SJSA1 (cell line): ENCODE data around the gene TSSK3. TPM values are rescaled to one million over a fixed set of nuclear protein-coding genes. Genes with fewer than 3 reads are reported as not detected.

ENCODE experiments used
- DNase-seq, 2 experiments: peaks; one replicate each; pipeline ENCODE4 v3.0.0-alpha.2; 2015 to 2020; ENCODE audit warnings: low spot score in 2 of 2, low read depth in 1 of 2
- H3K27ac ChIP-seq: fragments of 250-450 bp; sonication (Bioruptor Pico); 2 replicates; pipeline ENCODE4 v1.5.1; 2020; ENCODE audit warnings: mild to moderate bottlenecking, moderate library complexity
- H3K27me3 ChIP-seq: fragments of 250-450 bp; sonication (Bioruptor Pico); replicated peaks from 2 replicates; pipeline ENCODE4 v1.5.1; 2020; ENCODE audit warnings: mild to moderate bottlenecking, moderate library complexity
- H3K36me3 ChIP-seq: fragments of 250-450 bp; sonication (Bioruptor Pico); 2 replicates; pipeline ENCODE4 v1.5.1; 2020; ENCODE audit warnings: mild to moderate bottlenecking
- H3K4me1 ChIP-seq: fragments of 250-450 bp; sonication (Bioruptor Pico); replicated peaks from 2 replicates; pipeline ENCODE4 v1.6.1; 2021; ENCODE audit warnings: mild to moderate bottlenecking
- H3K4me3 ChIP-seq: fragments of 250-450 bp; sonication (Bioruptor Pico); 2 replicates; pipeline ENCODE4 v1.5.1; 2020; ENCODE audit warnings: mild to moderate bottlenecking
- H3K9me3 ChIP-seq: fragments of 250-450 bp; sonication (Bioruptor Pico); replicated peaks from 2 replicates; pipeline ENCODE4 v1.5.1; 2020; ENCODE audit warnings: mild to moderate bottlenecking
- total RNA-seq: library from RNA; depleted of rRNA; stranded (reverse); fragments of >200 nt; shearing (Covaris generic); gene quantifications from 2 replicates; pipeline ENCODE4 v1.2.3, GENCODE V29; 2014; rRNA removed

Gene TSSK3
- total RNA-seq, 1 experiment from 2014 or later: not detected

DNA sequence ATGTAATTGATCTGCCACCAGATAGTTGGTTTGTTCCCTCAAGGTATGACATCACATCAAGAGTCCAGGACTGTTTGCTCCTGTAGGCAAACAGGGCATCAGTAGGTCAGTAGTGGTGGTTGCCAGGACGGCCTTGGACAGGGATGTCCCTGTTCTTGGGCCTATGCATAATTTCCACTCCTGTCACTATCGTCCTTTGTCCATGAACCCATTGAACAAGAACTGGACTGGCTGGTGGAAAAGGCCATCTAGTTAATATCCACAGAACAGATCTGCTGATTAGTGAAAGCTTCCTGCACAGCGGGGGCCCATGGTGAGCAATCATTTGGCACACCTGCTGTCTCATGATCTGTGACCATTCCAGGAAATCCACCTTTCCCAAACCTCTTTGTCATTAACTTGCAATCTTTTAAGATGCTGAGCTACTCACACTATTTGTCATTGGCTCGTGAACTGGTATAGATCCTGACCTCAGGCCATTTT is 44.3 kb downstream of the TSSK3 start:
- no peak for DNase-seq
- Histone ChIP-seq H3K36me3 (no peaks in the 10 kb centered on the region), H3K4me1 (no peaks in the 10 kb centered on the region), H3K9me3 (no peaks in the 10 kb centered on the region), H3K27ac (no peak overlapping the region), H3K4me3 (no peak overlapping the region), H3K27me3 (no peaks in the 10 kb centered on the region)

DNA sequence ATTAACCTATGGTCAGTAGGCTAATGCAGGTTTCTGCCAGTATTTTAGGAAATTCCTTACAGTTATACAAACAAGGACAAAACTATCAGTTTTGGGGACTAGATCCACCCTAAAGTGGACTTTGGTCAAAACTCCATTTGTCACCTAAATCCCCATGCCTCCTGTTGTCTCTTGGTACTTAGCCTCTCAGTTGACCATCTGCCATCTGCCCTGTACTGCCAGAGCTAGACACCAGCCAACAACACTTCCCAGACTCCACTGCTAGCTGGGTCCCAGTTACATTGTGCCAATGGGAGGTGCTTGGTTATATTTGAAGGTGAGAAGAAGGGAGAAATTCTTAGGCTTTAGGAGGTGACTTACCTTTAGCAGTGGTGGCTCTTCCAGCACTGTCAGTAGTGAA is 48.9 kb downstream of the TSSK3 start:
- no peaks in the 10 kb centered on the region for H3K9me3 ChIP-seq
- no peak overlapping the region for H3K27ac ChIP-seq
- no peak for DNase-seq
- H3K4me3 ChIP-seq: no peak overlapping the region
- H3K4me1 ChIP-seq: no peaks in the 10 kb centered on the region; the same call in 1 of the 2 replicates
- H3K27me3 ChIP-seq: no peaks in the 10 kb centered on the region
- H3K36me3 ChIP-seq: no peaks in the 10 kb centered on the region

DNA sequence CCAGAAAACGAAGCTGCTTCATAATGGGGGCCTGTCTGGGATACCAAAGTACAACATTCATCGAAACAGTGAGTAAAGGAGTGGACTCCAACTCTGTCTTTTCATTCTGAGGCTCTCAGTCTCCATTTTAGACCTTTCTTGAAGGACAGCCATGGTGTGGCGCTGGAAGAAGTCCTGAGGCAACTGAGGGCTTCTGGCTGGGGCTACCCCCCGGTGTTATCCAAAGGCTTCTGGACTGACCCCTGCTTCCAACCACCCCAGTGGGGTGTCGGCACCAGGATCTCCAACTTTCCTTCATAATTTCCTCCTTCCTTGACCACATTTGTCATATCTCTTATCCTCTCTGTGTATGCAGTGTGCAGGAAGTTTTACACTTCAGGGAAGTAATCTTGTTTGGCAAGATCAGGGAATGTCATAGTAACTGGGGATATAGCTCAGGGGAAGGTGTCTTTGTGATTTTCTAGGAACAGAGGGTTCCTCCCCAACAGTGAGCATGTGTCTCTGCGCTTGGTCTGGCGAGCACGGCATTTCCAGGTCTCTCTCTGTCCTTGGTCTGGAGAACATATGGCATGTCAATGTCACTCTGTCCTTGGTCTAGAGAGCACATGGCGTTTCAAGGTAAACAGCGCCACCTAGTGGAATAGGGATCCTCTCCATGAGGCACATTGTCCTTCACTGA is 51.3 kb downstream of the TSSK3 start:
- Histone ChIP-seq H3K4me1 (no peaks in the 10 kb centered on the region; the same call in 1 of the 2 replicates), H3K36me3 (no peaks in the 10 kb centered on the region), H3K27ac (no peak overlapping the region), H3K27me3 (no peaks in the 10 kb centered on the region), H3K9me3 (no peaks in the 10 kb centered on the region), H3K4me3 (no peak overlapping the region)
- DNase-seq: peak; percentile 48 to 72

Other genes with a start within 250 kb of the TSSK3 start
- gene TXLNA, start 182.9 kb upstream of the TSSK3 start, total RNA-seq: 65.4 and 101 TPM in 2 replicates
- gene CCDC28B, start 161.9 kb upstream of the TSSK3 start, total RNA-seq: 22.1 and 38.9 TPM in 2 replicates
- 4.4 and 5.6 TPM in 2 replicates for gene IQCC, start 156.9 kb upstream of the TSSK3 start, total RNA-seq
- gene DCDC2B, start 153.4 kb upstream of the TSSK3 start, total RNA-seq: not detected in 2 replicates
- 9.2 and 13.5 TPM in 2 replicates for gene TMEM234, start 140.2 kb upstream of the TSSK3 start, total RNA-seq
- gene EIF3I, start 140.1 kb upstream of the TSSK3 start, total RNA-seq: 424 and 465 TPM in 2 replicates
- 0.19 and 0.24 TPM in 2 replicates for gene FAM167B, start 115.3 kb upstream of the TSSK3 start, total RNA-seq
- not detected in 2 replicates for gene LCK, start 111.3 kb upstream of the TSSK3 start, total RNA-seq
- 144 and 191 TPM in 2 replicates for gene HDAC1, start 70.5 kb upstream of the TSSK3 start, total RNA-seq
- 53.7 and 67.1 TPM in 2 replicates for gene MARCKSL1, start 26.3 kb upstream of the TSSK3 start, total RNA-seq
- gene FAM229A, start 54 bp upstream of the TSSK3 start, total RNA-seq: 0.28 and 0.74 TPM in 2 replicates
- gene BSDC1, start 31.9 kb downstream of the TSSK3 start, total RNA-seq: 55.5 and 71.1 TPM in 2 replicates
- gene ZBTB8B, start 102.5 kb downstream of the TSSK3 start, total RNA-seq: not detected in 2 replicates
- 7.3 and 8.6 TPM in 2 replicates for gene ZBTB8A, start 176.9 kb downstream of the TSSK3 start, total RNA-seq